Retinal pigment epithelial cell (primary cell): Measurements from ENCODE around the gene CD82.

Experiments used
- DNase-seq: peaks from one replicate; pipeline ENCODE4 v3.0.0-alpha.2; 2010; ENCODE audit warnings: low read depth
- H3K4me3 ChIP-seq: 2 replicates; pipeline ENCODE4 v1.5.1; 2011; ENCODE audit warnings: mild to moderate bottlenecking, low read length, control low read depth, moderate library complexity
- CTCF ChIP-seq: conservative IDR thresholded peaks from 2 replicates; pipeline ENCODE4 v1.5.1; 2011; ENCODE audit warnings: low read depth, low read length, control low read depth, inconsistent platforms

Gene CD82

GRCh38 chr11:44590769-44591168 is 25.3 kb downstream of the CD82 start:
- DNase-seq = no peak
- no peak overlapping the region for H3K4me3 ChIP-seq
- no peak for TF ChIP-seq CTCF

DNA sequence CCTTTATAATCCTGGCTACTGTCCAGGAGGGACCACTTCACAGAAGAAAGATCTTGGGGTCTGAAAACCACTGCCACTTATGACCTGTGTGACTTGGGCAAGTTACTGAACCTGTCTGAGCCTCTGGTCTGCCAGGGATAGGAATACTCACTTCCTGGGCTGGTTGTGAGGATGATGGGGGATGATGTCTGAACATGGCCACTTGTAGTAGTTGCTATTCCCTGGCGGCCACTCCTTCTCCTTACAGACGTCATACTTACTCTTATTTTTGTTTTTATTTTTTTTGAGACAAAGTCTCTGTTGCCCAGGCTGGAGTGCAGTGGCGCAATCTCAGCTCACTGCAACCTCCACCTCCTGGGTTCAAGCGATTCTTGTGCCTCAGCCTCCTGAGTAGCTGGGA is 26.1 kb downstream of the CD82 start:
- DNase-seq = no peak
- no peak overlapping the region for H3K4me3 ChIP-seq
- no peak for TF ChIP-seq CTCF

DNA sequence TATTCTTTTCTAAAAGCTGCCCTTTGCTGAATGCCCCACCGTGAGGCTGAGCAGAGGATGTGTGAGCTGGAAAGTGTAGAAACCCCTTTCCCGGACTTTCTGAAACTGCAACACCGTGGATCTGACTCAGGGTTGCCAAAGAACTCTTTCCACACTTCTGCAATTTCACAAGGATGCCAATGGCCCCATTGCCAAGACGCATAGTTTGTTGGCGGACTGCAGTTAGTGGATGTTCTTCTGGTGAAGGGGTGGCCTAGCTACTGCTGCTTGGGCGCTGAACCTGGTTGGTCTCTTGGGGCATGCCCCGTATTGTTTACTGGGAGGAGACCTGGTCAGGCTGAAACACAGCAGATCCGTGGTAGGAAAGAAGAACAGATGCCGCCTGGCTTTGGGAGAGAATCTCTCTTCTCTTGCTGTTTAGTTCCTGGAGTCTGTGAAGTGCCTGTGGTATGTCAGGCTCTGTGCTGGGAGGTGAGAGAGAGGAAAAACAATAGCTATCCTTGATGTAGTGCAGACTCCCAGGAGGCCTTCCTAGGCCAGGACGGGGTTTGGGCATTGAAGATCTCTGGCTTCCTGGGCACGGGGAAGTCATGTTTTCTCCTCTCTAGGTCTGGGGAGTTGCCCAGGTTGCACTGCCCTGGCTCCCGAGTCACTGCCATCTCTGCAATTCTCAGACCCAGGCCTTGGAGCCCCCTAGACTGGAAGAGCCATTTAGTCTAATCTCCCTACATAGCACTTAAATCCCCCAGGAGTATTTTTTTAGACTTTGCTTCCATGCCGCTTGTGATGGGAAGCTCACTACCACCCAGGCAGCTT is 26.9 kb downstream of the CD82 start:
- H3K4me3 ChIP-seq = no peak overlapping the region
- TF ChIP-seq CTCF = no peak
- DNase-seq = no peak

DNA sequence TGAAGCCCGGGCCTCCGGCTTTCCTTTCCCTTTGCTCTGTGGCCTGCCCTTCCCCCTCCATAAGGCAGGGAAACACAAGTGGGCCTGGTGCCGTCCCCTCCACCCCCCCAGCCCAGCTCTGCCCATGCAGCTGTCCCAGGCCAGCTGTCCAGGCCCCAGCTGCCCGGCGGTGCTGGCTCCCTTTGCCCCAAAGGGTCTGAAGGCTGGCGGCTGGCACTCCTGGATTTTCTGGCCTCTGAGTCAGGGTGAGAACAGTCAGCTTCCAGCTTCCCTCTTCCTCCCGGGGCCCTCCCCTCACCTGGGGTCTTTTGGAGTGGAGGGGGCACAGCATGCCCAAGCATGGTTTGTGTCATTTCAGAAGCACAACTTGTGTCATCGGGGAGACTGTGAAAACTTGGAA is 27.8 kb downstream of the CD82 start:
- no peak for TF ChIP-seq CTCF
- H3K4me3 ChIP-seq = no peak overlapping the region
- no peak for DNase-seq

DNA sequence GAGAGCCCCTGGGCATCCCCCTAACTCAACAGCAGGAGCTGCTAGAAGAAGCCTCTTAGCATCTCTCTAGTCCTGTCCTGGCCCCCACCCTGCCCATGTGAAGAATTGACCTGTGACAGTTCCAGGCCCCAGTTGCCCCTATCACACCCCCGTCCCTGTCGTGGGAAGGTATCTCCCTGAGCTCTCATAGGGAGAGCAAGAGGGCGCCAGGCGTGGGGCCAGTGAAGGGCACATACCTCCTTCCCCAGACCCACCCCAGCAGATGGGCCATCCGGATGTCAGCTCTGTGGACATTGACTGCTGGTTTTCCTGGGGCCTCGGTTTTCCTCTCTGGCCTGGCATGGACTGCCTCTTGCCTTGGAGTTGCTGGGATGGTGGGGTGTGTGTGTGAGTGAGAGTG is 29.5 kb downstream of the CD82 start:
- no peak for DNase-seq
- no peak for TF ChIP-seq CTCF
- H3K4me3 ChIP-seq = no peak overlapping the region

GRCh38 chr11:44595964-44596381 is 30.5 kb downstream of the CD82 start:
- TF ChIP-seq CTCF = no peak
- no peak overlapping the region for H3K4me3 ChIP-seq
- DNase-seq = no peak
